GM23338 (cell line): ENCODE data around the gene EHBP1L1. TPM values are rescaled to one million over a fixed set of nuclear protein-coding genes. Genes with fewer than 3 reads are reported as not detected.

ENCODE experiments used
- ATAC-seq: fragments of 200-7000 bp; cut with Tn5 transposase; 3 replicates; pipeline ENCODE4 v1.9.1; 2020
- DNase-seq: peaks from one replicate; pipeline ENCODE4 v3.0.0-alpha.2; 2015; ENCODE audit warnings: low spot score
- H2AFZ ChIP-seq: fragments of 200-600 bp; sonication (generic); 2 replicates; pipeline ENCODE4 v1.8.0; 2016; ENCODE audit warnings: antibody characterized with exemption, mild to moderate bottlenecking, moderate library complexity
- H3F3A ChIP-seq: fragments of 200-600 bp; sonication (generic); replicated peaks from 2 replicates; pipeline ENCODE4 v1.8.0; 2017; ENCODE audit warnings: antibody characterized with exemption, mixed run types, low read depth
- H3K27ac ChIP-seq: fragments of 200-600 bp; sonication (generic); 2 replicates; pipeline ENCODE4 v1.6.1; 2016; ENCODE audit warnings: low read depth
- H3K27me3 ChIP-seq: fragments of 200-600 bp; sonication (generic); 2 replicates; pipeline ENCODE4 v1.8.0; 2016; ENCODE audit warnings: mild to moderate bottlenecking, mixed run types, moderate library complexity; ENCODE audit not compliant: insufficient read depth
- H3K36me3 ChIP-seq: fragments of 200-600 bp; sonication (generic); 2 replicates; pipeline ENCODE4 v1.8.0; 2016; ENCODE audit warnings: mild to moderate bottlenecking; ENCODE audit not compliant: insufficient read depth
- H3K4me1 ChIP-seq: fragments of 200-600 bp; sonication (generic); 2 replicates; pipeline ENCODE4 v1.8.0; 2016; ENCODE audit warnings: mild to moderate bottlenecking, moderate library complexity; ENCODE audit not compliant: insufficient read depth
- H3K4me2 ChIP-seq: fragments of 200-600 bp; sonication (generic); 2 replicates; pipeline ENCODE4 v1.7.1; 2017; ENCODE audit warnings: mixed run types
- H3K4me3 ChIP-seq: fragments of 200-600 bp; sonication (generic); 2 replicates; pipeline ENCODE4 v1.6.1; 2016; ENCODE audit warnings: mixed run types
- H3K79me2 ChIP-seq: fragments of 200-600 bp; sonication (generic); replicated peaks from 2 replicates; pipeline ENCODE4 v1.8.0; 2017; ENCODE audit warnings: mild to moderate bottlenecking; ENCODE audit not compliant: insufficient read depth
- H3K9me2 ChIP-seq: fragments of 200-600 bp; sonication (generic); 2 replicates; pipeline ENCODE4 v1.8.0; 2017; ENCODE audit not compliant: insufficient read depth
- H4K20me1 ChIP-seq: fragments of 200-600 bp; sonication (generic); replicated peaks from 2 replicates; pipeline ENCODE4 v1.8.0; 2017; ENCODE audit warnings: mild to moderate bottlenecking; ENCODE audit not compliant: insufficient read depth
- H3K27ac Mint-ChIP-seq: 2 replicates; pipeline ENCODE4 v1.8.0; 2020; ENCODE audit warnings: inconsistent platforms, mild to moderate bottlenecking, moderate library complexity, mixed read lengths
- H3K27me3 Mint-ChIP-seq: 3 replicates; pipeline ENCODE4 v1.8.0; 2022; ENCODE audit warnings: low read depth, mild to moderate bottlenecking, moderate library complexity, mixed read lengths, inconsistent platforms; ENCODE audit not compliant: insufficient read depth, poor library complexity
- H3K36me3 Mint-ChIP-seq: 3 replicates; pipeline ENCODE4 v1.8.0; 2021; ENCODE audit warnings: low read depth, mild to moderate bottlenecking, inconsistent platforms, moderate library complexity, mixed read lengths
- H3K4me1 Mint-ChIP-seq: 3 replicates; pipeline ENCODE4 v1.8.0; 2020; ENCODE audit warnings: mild to moderate bottlenecking, inconsistent platforms, mixed read lengths
- H3K4me3 Mint-ChIP-seq: 3 replicates; pipeline ENCODE4 v1.8.0; 2021; ENCODE audit warnings: moderate library complexity, mild to moderate bottlenecking, inconsistent platforms, mixed read lengths
- H3K9me3 Mint-ChIP-seq: 3 replicates; pipeline ENCODE4 v1.8.0; 2020; ENCODE audit warnings: moderate library complexity, mild to moderate bottlenecking, inconsistent platforms, mixed read lengths
- CREB1 ChIP-seq: fragments of 250-450 bp; sonication (Bioruptor Pico); IDR thresholded peaks from 2 replicates; pipeline ENCODE4 v1.5.0; 2020; ENCODE audit warnings: low read depth, mild to moderate bottlenecking, moderate library complexity
- NANOG ChIP-seq: IDR thresholded peaks from 2 replicates; pipeline ENCODE4 v1.6.1; 2016; ENCODE audit warnings: antibody characterized with exemption, borderline replicate concordance
- POLR2AphosphoS5 ChIP-seq: IDR thresholded peaks from 2 replicates; pipeline ENCODE4 v1.6.1; 2016; ENCODE audit warnings: antibody characterized with exemption, low read depth
- ZNF114 ChIP-seq: fragments of 250-450 bp; sonication (Bioruptor Pico); IDR thresholded peaks from 2 replicates; pipeline ENCODE4 v1.5.0; 2020; ENCODE audit warnings: mild to moderate bottlenecking, moderate library complexity
- ZNF462 ChIP-seq: fragments of 250-450 bp; sonication (Bioruptor Pico); IDR thresholded peaks from 2 replicates; pipeline ENCODE4 v1.5.0; 2020; ENCODE audit warnings: mild to moderate bottlenecking, moderate library complexity
- polyA plus RNA-seq: library from polyadenylated mRNA; unstranded; fragments of >200 nt; fragmentation: Nextera tagmentation; extraction: Ambion mirVana; gene quantifications from 2 replicates; pipeline ENCODE4 v1.2.1, GENCODE V29; 2016
- total RNA-seq: library from RNA; depleted of rRNA; stranded (reverse); fragments of >200 nt; shearing (Covaris generic); gene quantifications from 2 replicates; pipeline ENCODE4 v1.2.3, GENCODE V29; 2014

The EHBP1L1 gene
- total and polyA plus RNA-seq, 2 experiments from 2014 or later: 2.9 to 10.9 TPM

- TF ChIP-seq ZNF462 (CRISPR knock-in tag) (no peak), ZNF114 (CRISPR knock-in tag) (no peak), POLR2AphosphoS5 (no peak)
Observed at GRCh38 chr11:65535102-65535501, 40.8 kb upstream of the EHBP1L1 start (continued).

- peaks cover 5% of the 10 kb centered on the region; the same call in 1 of the 2 replicates for H3K4me1 ChIP-seq
- no peak overlapping the region for H3K4me3 ChIP-seq
- no peaks in the 10 kb centered on the region for H3K9me3 Mint-ChIP-seq
- no peak overlapping the region for H3K4me2 ChIP-seq
- peaks cover 22% of the 10 kb centered on the region for H3K27me3 ChIP-seq
- H3K36me3 Mint-ChIP-seq: peaks cover 14% of the 10 kb centered on the region
- 0 out of 3 replicates have a peak, but pooled peaks cover 2% of the 10 kb centered on the region for H3K4me1 Mint-ChIP-seq
- H3K36me3 ChIP-seq: no peaks in the 10 kb centered on the region; the same call in 1 of the 2 replicates
- H3K9me2 ChIP-seq: no peaks in the 10 kb centered on the region
- no peak overlapping the region for H3K4me3 Mint-ChIP-seq
- no peak overlapping the region for H2AFZ ChIP-seq
- no peak for ATAC-seq
- no peak for DNase-seq
- no peak overlapping the region for H3K27ac ChIP-seq
- H4K20me1 ChIP-seq: no peaks in the 10 kb centered on the region; the same call in 1 of the 2 replicates
- H3K27ac Mint-ChIP-seq: no peak overlapping the region
- peaks cover 20% of the 10 kb centered on the region for H3K27me3 Mint-ChIP-seq
- no peaks in the 10 kb centered on the region for H3K79me2 ChIP-seq
- peaks cover 30% of the 10 kb centered on the region; the same call in 1 of the 2 replicates for H3F3A ChIP-seq
- TF ChIP-seq POLR2AphosphoS5 (no peak), ZNF114 (CRISPR knock-in tag) (no peak), CREB1 (CRISPR knock-in tag) (no peak), ZNF462 (CRISPR knock-in tag) (no peak), NANOG (no peak)
Observed at GRCh38 chr11:65536412-65537295, 39.2 kb upstream of the EHBP1L1 start.
